DOHH2 (cell line): ENCODE data around the gene SEC16A.

ENCODE experiments used
- CTCF ChIP-seq: fragments of 200-600 bp; sonication (generic); IDR thresholded peaks from one replicate; pipeline ENCODE4 v1.5.1; 2014; ENCODE audit warnings: antibody characterized with exemption, mild to moderate bottlenecking, low read depth, low read length; ENCODE audit not compliant: poor library complexity, severe bottlenecking
- EZH2phosphoT487 ChIP-seq: fragments of 200-600 bp; sonication (generic); IDR thresholded peaks from 2 replicates; pipeline ENCODE4 v1.6.1; 2017; ENCODE audit warnings: borderline replicate concordance, mild to moderate bottlenecking, antibody characterized with exemption, low read length, moderate library complexity, mixed read lengths

GRCh38 chr9:136403915-136404800 lies 78.7 kb downstream of the SEC16A start:
- TF ChIP-seq CTCF (no peak), EZH2phosphoT487 (no peak)
